ENCODE data around the gene PLGRKT. TPM values are rescaled to one million over a fixed set of nuclear protein-coding genes. Genes with fewer than 3 reads are reported as not detected.

PLGRKT gene
- 20.7 and 32.1 TPM in 2 replicates for total RNA-seq

GRCh38 chr9:5437254-5438216 is at the start of gene PLGRKT:
TSS of gene PLGRKT (minus strand) at chr9:5437925. CDS start at chr9:5431977, 5,948 bp downstream.

GRCh38 chr9:5450359-5451091 is 12.8 kb upstream of the PLGRKT start, which contains the start of gene CD274:
TSS of gene CD274 (plus strand) at chr9:5450542. CDS start at chr9:5456114, 5,572 bp downstream.

GRCh38 chr9:5338992-5339981 is 98.4 kb downstream of the PLGRKT start, which contains the start of gene RLN1:
TSS of gene RLN1 (minus strand) at chr9:5339876. CDS start at chr9:5339746, 130 bp downstream.

Other genes with a start within 250 kb of the PLGRKT start
- gene INSL4, start 206.5 kb downstream of the PLGRKT start, total RNA-seq: not detected in 2 replicates
- gene RLN2, start 133.2 kb downstream of the PLGRKT start, total RNA-seq: 0.14 and 0.34 TPM in 2 replicates
- gene RLN1, start 98.0 kb downstream of the PLGRKT start, total RNA-seq: 0.21 and 0.34 TPM in 2 replicates
- 20.2 and 56.0 TPM in 2 replicates for gene CD274, start 12.6 kb upstream of the PLGRKT start, total RNA-seq
- gene PDCD1LG2, start 72.6 kb upstream of the PLGRKT start, total RNA-seq: 1.4 and 7.8 TPM in 2 replicates
- 32.8 and 47.5 TPM in 2 replicates for gene RIC1, start 191.2 kb upstream of the PLGRKT start, total RNA-seq